HEK293T (cell line): ENCODE results near the gene IL7R.

Experiments used
- CTBP1 ChIP-seq: fragments of 450-650 bp; IDR thresholded peaks from 2 replicates; pipeline ENCODE4 v1.6.1; 2016; ENCODE audit warnings: borderline replicate concordance
- ELF4 ChIP-seq: fragments of 450-650 bp; IDR thresholded peaks from 2 replicates; pipeline ENCODE4 v1.6.1; 2017; ENCODE audit warnings: antibody characterized with exemption
- FOXK2 ChIP-seq: fragments of 450-650 bp; IDR thresholded peaks from 2 replicates; pipeline ENCODE4 v1.6.1; 2016; ENCODE audit warnings: mild to moderate bottlenecking
- FOXM1 ChIP-seq: fragments of 450-650 bp; IDR thresholded peaks from 2 replicates; pipeline ENCODE4 v1.6.1; 2017; ENCODE audit warnings: mild to moderate bottlenecking, borderline replicate concordance
- HDGF ChIP-seq: fragments of 450-650 bp; IDR thresholded peaks from 2 replicates; pipeline ENCODE4 v1.6.1; 2017; ENCODE audit warnings: antibody characterized with exemption, borderline replicate concordance
- L3MBTL2 ChIP-seq: fragments of 450-650 bp; conservative IDR thresholded peaks from 2 replicates; pipeline ENCODE4 v1.6.1; 2016; ENCODE audit warnings: mild to moderate bottlenecking
- LEF1 ChIP-seq: fragments of 450-650 bp; IDR thresholded peaks from 2 replicates; pipeline ENCODE4 v1.6.1; 2017; ENCODE audit warnings: mild to moderate bottlenecking, borderline replicate concordance
- PKNOX1 ChIP-seq: fragments of 450-650 bp; IDR thresholded peaks from 2 replicates; pipeline ENCODE4 v1.6.1; 2016
- SP1 ChIP-seq: fragments of 450-650 bp; IDR thresholded peaks from 2 replicates; pipeline ENCODE4 v1.6.1; 2017
- SUZ12 ChIP-seq: fragments of 450-650 bp; IDR thresholded peaks from 2 replicates; pipeline ENCODE4 v1.6.1; 2016; ENCODE audit warnings: mild to moderate bottlenecking
- TARDBP ChIP-seq: fragments of 450-650 bp; IDR thresholded peaks from 2 replicates; pipeline ENCODE4 v1.6.1; 2016

GRCh38 chr5:35926389-35927051 is 69.8 kb downstream of the IL7R start:
- TF ChIP-seq CTBP1 (no peak), SP1 (no peak), FOXK2 (no peak), SUZ12 (no peak), TARDBP (no peak), HDGF (no peak), ELF4 (no peak), FOXM1 (no peak), LEF1 (no peak), PKNOX1 (no peak), L3MBTL2 (no peak)
